ENCODE results near the gene TTC16. TPM values are rescaled to one million over a fixed set of nuclear protein-coding genes. Genes with fewer than 3 reads are reported as not detected.

The TTC16 gene
- total RNA-seq, 6 donors from 2014 or later, result 0.29 to 9.4 (median 3.1) TPM

DNA sequence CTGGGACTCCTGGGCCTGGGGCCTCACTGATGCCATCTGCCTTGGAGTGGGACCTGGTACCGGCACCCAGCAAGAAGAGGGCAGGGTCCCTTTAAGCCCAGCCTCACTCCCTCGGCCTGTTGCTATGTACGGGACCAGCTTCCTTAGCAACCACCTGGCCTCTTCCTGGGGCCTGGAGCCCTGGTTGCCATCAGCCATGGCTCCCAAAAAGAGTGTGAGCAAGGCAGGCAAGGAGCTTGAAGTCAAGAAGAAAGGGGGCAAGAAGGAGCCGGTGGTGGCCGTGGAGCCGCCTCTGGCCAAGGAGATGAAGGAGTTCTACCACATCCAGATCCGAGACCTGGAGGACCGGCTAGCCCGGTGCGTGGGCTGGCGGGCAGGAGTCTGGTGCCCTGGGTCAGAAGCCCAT, 9.0 kb upstream of the TTC16 start, which contains the start of gene CFAP157:
Gene CFAP157, plus strand, starts transcription at position 153 of the 406 bp plus-strand sequence. Its CDS starts 44 bp downstream, at position 197.
- no peak for TF ChIP-seq EP300 (IDR thresholded peaks at IDR 0.05)
- TF ChIP-seq, protein P1, sequence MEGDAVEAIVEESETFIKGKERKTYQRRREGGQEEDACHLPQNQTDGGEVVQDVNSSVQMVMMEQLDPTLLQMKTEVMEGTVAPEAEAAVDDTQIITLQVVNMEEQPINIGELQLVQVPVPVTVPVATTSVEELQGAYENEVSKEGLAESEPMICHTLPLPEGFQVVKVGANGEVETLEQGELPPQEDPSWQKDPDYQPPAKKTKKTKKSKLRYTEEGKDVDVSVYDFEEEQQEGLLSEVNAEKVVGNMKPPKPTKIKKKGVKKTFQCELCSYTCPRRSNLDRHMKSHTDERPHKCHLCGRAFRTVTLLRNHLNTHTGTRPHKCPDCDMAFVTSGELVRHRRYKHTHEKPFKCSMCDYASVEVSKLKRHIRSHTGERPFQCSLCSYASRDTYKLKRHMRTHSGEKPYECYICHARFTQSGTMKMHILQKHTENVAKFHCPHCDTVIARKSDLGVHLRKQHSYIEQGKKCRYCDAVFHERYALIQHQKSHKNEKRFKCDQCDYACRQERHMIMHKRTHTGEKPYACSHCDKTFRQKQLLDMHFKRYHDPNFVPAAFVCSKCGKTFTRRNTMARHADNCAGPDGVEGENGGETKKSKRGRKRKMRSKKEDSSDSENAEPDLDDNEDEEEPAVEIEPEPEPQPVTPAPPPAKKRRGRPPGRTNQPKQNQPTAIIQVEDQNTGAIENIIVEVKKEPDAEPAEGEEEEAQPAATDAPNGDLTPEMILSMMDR (IDR thresholded peaks at IDR 0.05), result no peak
- TF ChIP-seq POLR2AphosphoS5 (IDR thresholded peaks at IDR 0.05), result no peak
- TF ChIP-seq POLR2A (IDR thresholded peaks at IDR 0.05), result no peak
- 65 to 73% methylated on average over 8 to 11 of the region's 11 CpGs for WGBS, 2 donors

DNA sequence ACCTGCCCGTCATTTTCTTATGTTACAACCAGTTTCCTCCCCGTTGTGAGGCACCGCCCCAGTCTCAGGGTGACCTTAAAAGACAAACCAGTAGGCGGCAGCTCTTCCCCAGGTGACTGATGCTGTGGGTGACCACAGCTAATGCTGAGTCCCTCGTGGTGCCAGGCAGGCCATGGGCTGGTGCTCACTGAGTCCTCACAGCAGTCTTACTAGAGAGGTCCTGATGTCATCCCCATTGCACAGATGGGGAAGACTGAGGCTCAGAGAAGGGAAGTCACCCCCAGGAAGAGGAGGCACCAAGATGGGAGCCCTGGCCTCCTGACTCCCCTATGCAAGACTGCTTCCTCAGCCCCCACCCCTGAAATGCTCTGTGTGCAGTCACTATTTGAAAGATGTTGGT, 8.1 kb upstream of the TTC16 start:
- peaks cover 0 to 5% (median 0%) of the 10 kb centered on the region in 4 donors for H3K36me3 ChIP-seq
- ATAC-seq (ENCODE audit: low FRiP score in 2 of 2), result no peak
- WGBS, 2 donors, result 66 to 68% methylated on average over 4 to 5 of the region's 5 CpGs

More for the DNA sequence above, 9.0 kb upstream of the TTC16 start, which contains the start of gene CFAP157:
- H3K4me3 ChIP-seq, result peak within 1 kb of the TSS in 2 of 4 donors; percentile 6
- H3K27me3 ChIP-seq, result no peaks in the 10 kb centered on the region
- peaks cover 0 to 4% (median 0%) of the 10 kb centered on the region in 4 donors for H3K36me3 ChIP-seq
- H3K27ac ChIP-seq, result no peak within 1 kb of the TSS
- ATAC-seq (ENCODE audit: low FRiP score in 2 of 2), result no peak
- H3K4me1 ChIP-seq, result no peaks in the 10 kb centered on the region
- DNase-seq, result no peak
- no peaks in the 10 kb centered on the region for H3K9me3 ChIP-seq

DNA sequence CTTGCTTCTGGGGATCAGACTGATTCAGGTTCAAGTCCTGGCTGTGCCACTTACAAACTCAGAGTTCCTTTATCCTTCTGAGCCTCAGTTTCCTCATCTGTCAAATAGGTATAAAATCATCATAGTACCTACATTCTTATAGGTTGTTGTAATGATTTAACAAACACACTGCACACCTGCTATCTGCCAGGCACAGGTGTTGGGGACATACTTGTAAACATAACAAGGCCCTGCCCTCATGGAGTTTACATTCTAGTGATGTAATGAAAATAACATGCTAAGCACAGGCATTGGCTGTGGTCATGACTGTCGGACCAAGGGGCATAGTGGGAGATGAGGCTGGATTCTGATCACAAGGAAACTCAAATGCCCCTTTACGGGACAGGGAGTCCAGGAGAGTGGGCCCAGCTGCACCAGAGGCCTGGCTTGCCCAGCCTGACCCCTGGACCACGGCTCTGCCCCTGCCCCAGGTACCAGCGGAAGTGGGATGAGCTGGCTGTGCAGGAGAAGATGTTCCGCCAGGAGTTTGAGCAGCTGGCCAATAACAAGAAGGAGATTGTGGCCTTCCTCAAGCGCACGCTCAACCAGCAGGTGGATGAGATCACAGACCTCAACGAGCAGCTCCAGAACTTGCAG, 6.8 kb upstream of the TTC16 start:
- no peak for TF ChIP-seq EP300 (IDR thresholded peaks at IDR 0.05)
- no peak for TF ChIP-seq POLR2AphosphoS5 (IDR thresholded peaks at IDR 0.05)
- TF ChIP-seq POLR2A (IDR thresholded peaks at IDR 0.05), result no peak
- TF ChIP-seq, protein P1 (IDR thresholded peaks at IDR 0.05), result no peak
- 89 to 96% methylated on average over 8 of the region's 8 CpGs for whole genome bisulfite sequencing, 2 donors
- peaks cover 0 to 3% (median 1%) of the 10 kb centered on the region in 4 donors for H3K4me1 ChIP-seq

More for the DNA sequence above, 8.1 kb upstream of the TTC16 start:
- H3K4me3 ChIP-seq, result no peak overlapping the region
- no peak for DNase-seq
- no peaks in the 10 kb centered on the region for H3K9me3 ChIP-seq
- H3K27me3 ChIP-seq, result no peaks in the 10 kb centered on the region
- TF ChIP-seq POLR2AphosphoS5 (IDR thresholded peaks at IDR 0.05), result no peak
- TF ChIP-seq POLR2A (IDR thresholded peaks at IDR 0.05), result no peak
- TF ChIP-seq EP300 (IDR thresholded peaks at IDR 0.05), result no peak
- TF ChIP-seq, protein P1 (IDR thresholded peaks at IDR 0.05), result peak in 1 of 6 experiments; percentile 12
- no peak overlapping the region for H3K27ac ChIP-seq
- H3K4me1 ChIP-seq, result no peaks in the 10 kb centered on the region

DNA sequence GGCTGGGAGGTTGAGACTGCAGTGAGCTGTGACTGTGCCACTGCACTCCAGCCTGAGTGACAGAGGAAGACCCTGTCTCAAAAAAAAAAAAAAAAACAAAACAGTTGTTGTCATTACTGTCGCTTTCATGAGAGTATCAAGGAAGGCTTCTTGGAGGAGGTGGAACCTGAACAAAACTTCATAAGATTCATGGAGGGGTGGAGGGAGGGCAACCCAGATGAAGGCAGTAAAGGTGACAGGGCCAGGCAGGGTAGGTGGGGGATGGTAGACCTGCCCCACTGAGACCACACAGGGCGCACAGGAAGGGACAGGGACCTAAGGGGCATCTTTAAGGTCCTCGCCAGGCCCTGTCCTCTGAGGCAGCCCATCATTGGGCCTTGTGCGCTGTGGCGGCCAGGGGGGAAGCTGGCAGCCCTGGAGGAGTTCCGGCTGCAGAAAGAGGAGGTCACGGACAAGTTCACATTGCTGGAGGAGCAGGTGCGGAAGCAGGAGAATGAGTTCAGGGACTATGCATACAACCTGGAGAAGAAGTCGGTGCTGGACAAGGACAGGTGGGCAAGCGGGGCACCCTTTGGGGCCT, 5.6 kb upstream of the TTC16 start:
- 91 to 92% methylated on average over 9 to 10 of the region's 10 CpGs for WGBS, 2 donors
- Histone ChIP-seq H3K4me3 (no peak overlapping the region), H3K27ac (no peak overlapping the region), H3K9me3 (no peaks in the 10 kb centered on the region), H3K27me3 (no peaks in the 10 kb centered on the region), H3K4me1 (peaks cover 9 to 14% (median 10%) of the 10 kb centered on the region in 4 donors), H3K36me3 (peaks cover 0 to 5% (median 0%) of the 10 kb centered on the region in 4 donors)
- TF ChIP-seq EP300 (IDR thresholded peaks at IDR 0.05), result no peak
- no peak for TF ChIP-seq POLR2A (IDR thresholded peaks at IDR 0.05)
- TF ChIP-seq, protein P1 (IDR thresholded peaks at IDR 0.05), result no peak
- TF ChIP-seq POLR2AphosphoS5 (IDR thresholded peaks at IDR 0.05), result no peak
- DNase-seq, result no peak
- ATAC-seq (ENCODE audit: low FRiP score in 2 of 2), result no peak

More for the DNA sequence above, 6.8 kb upstream of the TTC16 start:
- Histone ChIP-seq H3K4me3 (no peak overlapping the region), H3K9me3 (no peaks in the 10 kb centered on the region), H3K27me3 (no peaks in the 10 kb centered on the region), H3K27ac (no peak overlapping the region), H3K36me3 (peaks cover 0 to 5% (median 0%) of the 10 kb centered on the region in 4 donors)
- ATAC-seq (ENCODE audit: low FRiP score in 2 of 2), result no peak
- DNase-seq, result no peak
